NK-92 (cell line): Measurements from ENCODE around the gene CCND2.

Experiments used
- DNase-seq: peaks from one replicate; lab custom pipeline; 2025; ENCODE audit not compliant: unreplicated experiment; lab: John Stamatoyannopoulos, UW

Gene CCND2

GRCh38 chr12:4256043-4256826 is 17.3 kb upstream of the CCND2 start:
- no peak for DNase-seq

GRCh38 chr12:4257442-4257841 is 16.1 kb upstream of the CCND2 start:
- DNase-seq = no peak

GRCh38 chr12:4259099-4259498 is 14.5 kb upstream of the CCND2 start:
- DNase-seq = no peak

GRCh38 chr12:4261655-4262054 is 11.9 kb upstream of the CCND2 start:
- no peak for DNase-seq

- no peak for DNase-seq
Observed at GRCh38 chr12:4265280-4265679, 8.3 kb upstream of the CCND2 start.

GRCh38 chr12:4266990-4267389 is 6.6 kb upstream of the CCND2 start:
- no peak for DNase-seq

- DNase-seq = no peak
Observed at GRCh38 chr12:4267704-4268328, 5.7 kb upstream of the CCND2 start.

- DNase-seq = no peak
Observed at GRCh38 chr12:4268329-4269181, 5.0 kb upstream of the CCND2 start.

- peak; percentile 56 for DNase-seq
Observed at GRCh38 chr12:4269279-4269991, 4.1 kb upstream of the CCND2 start.

- DNase-seq = no peak
Observed at GRCh38 chr12:4270016-4270830, 3.3 kb upstream of the CCND2 start.

- no peak for DNase-seq
Observed at GRCh38 chr12:4270831-4271716, 2.5 kb upstream of the CCND2 start.

GRCh38 chr12:4271717-4272423 is 1.7 kb upstream of the CCND2 start:
- peak; percentile 46 for DNase-seq

GRCh38 chr12:4272424-4273272 is 914 bp upstream of the CCND2 start:
- peak; percentile 4 for DNase-seq

GRCh38 chr12:4273273-4273651 is 300 bp upstream of the CCND2 start:
- DNase-seq = no peak

GRCh38 chr12:4274396-4275015 is 944 bp downstream of the CCND2 start:
- DNase-seq = no peak

GRCh38 chr12:4275016-4275869 is 1.7 kb downstream of the CCND2 start:
- DNase-seq = no peak
